ENCODE data around the gene WWTR1. TPM values are rescaled to one million over a fixed set of nuclear protein-coding genes. Genes with fewer than 3 reads are reported as not detected.
A peak's percentile ranks its signal among the peaks of the same experiment; 100 is the strongest.

Gene WWTR1
- total RNA-seq, 1 donor from 2014 or later = 282 TPM

- no peaks in the 10 kb centered on the region for H3K27me3 ChIP-seq
- peaks cover 2 to 61% of the 10 kb centered on the region in 2 donors for H3K4me1 ChIP-seq
- intact Hi-C loops (cut with DNase I) = no loop called here
- H3K9me3 ChIP-seq = no peaks in the 10 kb centered on the region
- DNase-seq (ENCODE audit: low spot score in 2 of 2) = no peak
- H3K36me3 ChIP-seq = no peaks in the 10 kb centered on the region
- H3K4me3 ChIP-seq = no peak overlapping the region
- peak overlapping the region; percentile 52 to 58 for H3K27ac ChIP-seq
- no peak for TF ChIP-seq CTCF (IDR thresholded peaks at IDR 0.05)
Observed at GRCh38 chr3:149609595-149609994, 48.2 kb downstream of the WWTR1 start.

DNA sequence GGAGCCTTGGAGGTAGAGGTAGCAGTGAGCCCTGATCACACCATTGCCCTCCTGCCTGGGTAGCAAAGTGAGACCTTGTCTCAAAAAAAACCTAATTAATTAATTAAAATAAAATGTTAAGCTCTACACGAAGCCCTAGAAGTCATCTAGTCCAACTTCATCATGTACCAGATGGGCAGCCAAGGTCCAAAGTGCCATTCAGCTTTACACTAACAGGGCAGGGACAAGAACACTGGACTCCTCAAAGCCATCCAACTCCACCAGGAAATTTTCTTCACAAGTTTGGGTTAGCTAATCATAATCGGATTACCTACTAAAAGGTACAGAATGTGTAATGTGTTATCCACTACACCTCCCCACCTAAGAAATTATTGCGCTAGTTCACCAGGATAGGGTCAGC, 48.8 kb downstream of the WWTR1 start:
- no peak overlapping the region for H3K4me3 ChIP-seq
- H3K27me3 ChIP-seq = no peaks in the 10 kb centered on the region
- H3K27ac ChIP-seq = peak overlapping the region; percentile 52 to 58
- intact Hi-C loops (cut with DNase I) = no loop called here
- H3K9me3 ChIP-seq = no peaks in the 10 kb centered on the region
- peaks cover 7 to 67% of the 10 kb centered on the region in 2 donors for H3K4me1 ChIP-seq
- DNase-seq (ENCODE audit: low spot score in 2 of 2) = no peak
- no peak for TF ChIP-seq CTCF (IDR thresholded peaks at IDR 0.05)
- no peaks in the 10 kb centered on the region for H3K36me3 ChIP-seq

DNA sequence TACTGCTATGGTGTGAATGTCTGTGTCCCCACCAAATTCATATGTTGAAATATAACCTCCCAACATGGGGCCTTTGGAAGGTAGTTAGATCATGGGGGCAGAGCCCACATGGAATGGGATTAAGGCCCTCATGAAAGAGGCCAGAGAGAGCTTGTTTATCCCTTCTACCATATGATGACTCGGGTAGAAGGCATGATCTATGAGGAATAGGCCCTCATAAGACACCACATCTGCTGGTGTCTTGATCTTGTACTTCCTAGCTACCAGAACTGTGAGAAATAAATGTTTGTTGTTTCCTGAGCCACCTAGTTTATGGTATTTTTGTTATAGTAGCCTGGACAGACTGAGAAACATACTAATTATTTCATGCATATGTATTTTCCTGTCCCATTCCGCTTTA, 51.9 kb downstream of the WWTR1 start:
- H3K4me1 ChIP-seq = peaks cover 17 to 75% of the 10 kb centered on the region in 2 donors
- no peak for DNase-seq (ENCODE audit: low spot score in 2 of 2)
- H3K9me3 ChIP-seq = no peaks in the 10 kb centered on the region
- H3K27me3 ChIP-seq = no peaks in the 10 kb centered on the region
- no peaks in the 10 kb centered on the region for H3K36me3 ChIP-seq
- intact Hi-C loops (cut with DNase I) = loop anchor here (2.0 kb wide), 1 partner anchor 13 kb away; no protein-coding TSS in a partner anchor
- no peak overlapping the region for H3K4me3 ChIP-seq
- H3K27ac ChIP-seq = peak overlapping the region in 1 of 2 donors; percentile 19
- no peak for TF ChIP-seq CTCF (IDR thresholded peaks at IDR 0.05)

GRCh38 chr3:149604125-149604875, 53.5 kb downstream of the WWTR1 start:
- Histone ChIP-seq H3K9me3 (no peaks in the 10 kb centered on the region), H3K27me3 (no peaks in the 10 kb centered on the region), H3K4me3 (no peak overlapping the region), H3K27ac (peak overlapping the region; percentile 60 to 70), H3K4me1 (peaks cover 17 to 74% of the 10 kb centered on the region in 2 donors), H3K36me3 (no peaks in the 10 kb centered on the region)
- no peak for TF ChIP-seq CTCF (IDR thresholded peaks at IDR 0.05)
- intact Hi-C loops (cut with DNase I) = loop anchor here (2.0 kb wide), 1 partner anchor 15 kb away; no protein-coding TSS in a partner anchor
- DNase-seq (ENCODE audit: low spot score in 2 of 2) = no peak

DNA sequence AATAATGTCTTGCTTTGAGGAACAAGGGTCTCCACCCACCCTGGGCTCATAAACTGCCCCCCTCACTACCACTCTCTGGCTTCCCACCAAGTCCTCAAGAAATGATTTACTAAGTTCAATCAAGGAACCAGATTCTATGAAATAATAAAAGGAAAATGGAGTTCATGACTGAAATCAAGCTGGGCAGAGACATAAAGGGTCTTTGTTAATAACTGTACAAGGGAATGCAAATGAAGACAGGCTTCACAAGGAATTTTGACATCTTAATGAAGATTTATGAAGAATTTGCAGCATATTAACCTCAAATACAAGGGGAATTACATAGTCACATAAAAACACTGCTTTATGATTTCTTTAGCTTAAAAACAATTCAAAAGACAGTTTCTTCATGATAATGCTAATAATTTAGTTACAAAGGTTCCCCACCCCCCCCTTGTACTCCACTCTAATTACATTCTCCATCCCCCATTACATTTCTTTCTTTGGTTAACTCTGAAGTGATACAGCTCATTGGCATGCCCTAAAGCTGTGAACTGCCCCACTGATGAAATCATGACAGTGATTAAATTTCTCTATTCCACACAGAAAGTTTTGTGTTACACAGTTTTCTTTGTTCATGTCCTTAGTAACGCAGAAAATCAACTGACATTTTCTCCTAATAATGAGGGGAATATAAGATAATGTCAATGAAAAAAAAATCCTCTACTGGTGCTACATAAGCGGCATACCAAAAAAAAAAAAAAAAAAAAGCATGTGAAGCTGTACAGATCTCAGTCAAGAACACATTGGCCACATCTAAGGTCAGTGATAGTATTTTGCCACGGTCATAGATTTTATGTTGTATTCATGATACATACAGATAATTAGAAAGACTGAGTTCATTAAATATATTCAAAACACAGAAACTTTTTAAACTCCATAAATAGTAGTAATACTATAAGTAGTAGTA, 54.4 kb downstream of the WWTR1 start:
- intact Hi-C loops (cut with DNase I) = loop anchor here (2.0 kb wide), 1 partner anchor 15 kb away; no protein-coding TSS in a partner anchor
- H3K9me3 ChIP-seq = no peaks in the 10 kb centered on the region
- H3K4me3 ChIP-seq = no peak overlapping the region
- H3K27ac ChIP-seq = peak overlapping the region; percentile 61 to 70
- H3K27me3 ChIP-seq = no peaks in the 10 kb centered on the region
- peaks cover 17 to 77% of the 10 kb centered on the region in 2 donors for H3K4me1 ChIP-seq
- no peak for TF ChIP-seq CTCF (IDR thresholded peaks at IDR 0.05)
- no peak for DNase-seq (ENCODE audit: low spot score in 2 of 2)
- H3K36me3 ChIP-seq = no peaks in the 10 kb centered on the region

Measured in ascending aorta (tissue), 2 donors.